Measurements from ENCODE around the gene FRMD5.

Gene FRMD5

DNA sequence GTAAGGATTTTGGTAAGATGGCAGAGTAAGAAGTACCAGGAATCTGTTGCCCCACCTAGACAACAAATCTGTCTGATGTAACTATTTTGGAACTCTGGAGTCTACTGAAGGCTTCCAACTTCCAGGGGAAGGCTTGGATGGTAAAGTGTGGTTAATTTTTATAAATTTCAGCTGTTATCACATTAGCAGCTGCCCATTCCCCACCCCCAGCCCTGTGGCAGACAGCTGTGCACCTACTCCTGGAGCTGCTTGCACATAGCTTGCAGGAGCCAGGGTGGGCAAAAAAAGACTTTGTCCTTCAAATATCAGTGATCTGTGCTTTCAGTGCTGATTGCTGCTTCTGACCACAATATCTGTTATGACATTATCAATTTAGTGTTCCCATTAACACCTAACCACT, 47.4 kb downstream of the FRMD5 start:
- no peak overlapping the region for H3K4me3 ChIP-seq (ENCODE audit: low read depth, low read length)
- TF ChIP-seq CTCF (IDR thresholded peaks at IDR 0.05; ENCODE audit: low read depth, low read length) = no peak
- H3K9me3 ChIP-seq (ENCODE audit: severe bottlenecking) = no peaks in the 10 kb centered on the region
- H3K27ac ChIP-seq = no peak overlapping the region
- no peaks in the 10 kb centered on the region for H3K36me3 ChIP-seq
- no peaks in the 10 kb centered on the region for H3K27me3 ChIP-seq (ENCODE audit: insufficient read depth, low read depth, severe bottlenecking)
- DNase-seq = no peak

- no peaks in the 10 kb centered on the region for H3K9me3 ChIP-seq (ENCODE audit: severe bottlenecking)
- no peak for TF ChIP-seq CTCF (IDR thresholded peaks at IDR 0.05; ENCODE audit: low read depth, low read length)
- no peak overlapping the region for H3K4me3 ChIP-seq (ENCODE audit: low read depth, low read length)
- no peak overlapping the region for H3K27ac ChIP-seq
- DNase-seq = no peak
- no peaks in the 10 kb centered on the region for H3K36me3 ChIP-seq
- no peaks in the 10 kb centered on the region for H3K27me3 ChIP-seq (ENCODE audit: insufficient read depth, low read depth, severe bottlenecking)
These were observed 49.6 kb downstream of the FRMD5 start for GRCh38 chr15:44145495-44145894.

DNA sequence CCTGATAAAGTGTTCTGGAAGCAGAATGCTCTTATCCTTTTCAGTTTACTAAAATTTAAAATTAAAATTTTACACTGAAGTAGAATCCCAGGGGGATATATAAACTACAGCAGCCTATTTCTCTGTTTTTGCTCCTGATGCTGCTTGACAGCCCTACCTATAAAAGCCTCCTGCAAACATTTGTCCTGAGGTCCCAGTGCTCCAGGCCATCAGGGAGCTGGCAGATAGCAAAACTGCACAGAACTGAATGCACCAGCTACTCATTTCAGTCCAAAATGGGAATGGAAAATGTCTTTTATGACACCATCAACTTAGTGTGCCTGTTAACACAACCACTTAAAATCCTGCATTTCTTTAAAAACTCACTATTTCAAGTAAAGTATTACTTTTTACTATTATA, 50.1 kb downstream of the FRMD5 start:
- Histone ChIP-seq H3K27me3 (ENCODE audit: insufficient read depth, low read depth, severe bottlenecking) (no peaks in the 10 kb centered on the region), H3K36me3 (no peaks in the 10 kb centered on the region), H3K4me3 (ENCODE audit: low read depth, low read length) (no peak overlapping the region), H3K27ac (no peak overlapping the region), H3K9me3 (ENCODE audit: severe bottlenecking) (no peaks in the 10 kb centered on the region)
- no peak for DNase-seq
- no peak for TF ChIP-seq CTCF (IDR thresholded peaks at IDR 0.05; ENCODE audit: low read depth, low read length)

DNA sequence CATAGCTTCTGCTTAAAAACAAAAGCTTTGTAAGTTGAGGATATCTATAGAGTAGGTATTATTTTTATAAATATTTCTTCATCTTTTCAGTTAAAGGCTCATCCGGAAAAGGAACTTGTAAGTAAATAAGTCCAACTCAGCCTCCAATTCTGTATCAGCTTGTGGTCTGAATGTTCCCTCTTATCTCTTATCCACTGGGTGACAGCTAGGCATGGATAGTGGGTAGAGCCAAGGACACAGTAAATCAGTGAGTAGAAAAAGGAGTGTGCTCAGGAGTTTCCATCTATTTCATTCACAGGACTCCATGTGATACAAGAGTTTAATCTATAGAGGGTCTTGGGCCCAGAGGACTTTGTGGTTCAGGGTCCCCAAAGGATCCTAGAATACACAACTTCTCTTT, 50.9 kb downstream of the FRMD5 start:
- Histone ChIP-seq H3K36me3 (no peaks in the 10 kb centered on the region), H3K27ac (no peak overlapping the region), H3K27me3 (ENCODE audit: insufficient read depth, low read depth, severe bottlenecking) (no peaks in the 10 kb centered on the region), H3K9me3 (ENCODE audit: severe bottlenecking) (no peaks in the 10 kb centered on the region), H3K4me3 (ENCODE audit: low read depth, low read length) (no peak overlapping the region)
- TF ChIP-seq CTCF (IDR thresholded peaks at IDR 0.05; ENCODE audit: low read depth, low read length) = no peak
- no peak for DNase-seq

GRCh38 chr15:44137750-44138149, 57.3 kb downstream of the FRMD5 start:
- TF ChIP-seq CTCF (IDR thresholded peaks at IDR 0.05; ENCODE audit: low read depth, low read length) = no peak
- no peaks in the 10 kb centered on the region for H3K36me3 ChIP-seq
- H3K9me3 ChIP-seq (ENCODE audit: severe bottlenecking) = no peaks in the 10 kb centered on the region
- no peak overlapping the region for H3K4me3 ChIP-seq (ENCODE audit: low read depth, low read length)
- no peak overlapping the region for H3K27ac ChIP-seq
- DNase-seq = no peak
- H3K27me3 ChIP-seq (ENCODE audit: insufficient read depth, low read depth, severe bottlenecking) = no peaks in the 10 kb centered on the region

- no peak for TF ChIP-seq CTCF (IDR thresholded peaks at IDR 0.05; ENCODE audit: low read depth, low read length)
- no peak overlapping the region for H3K4me3 ChIP-seq (ENCODE audit: low read depth, low read length)
- H3K9me3 ChIP-seq (ENCODE audit: severe bottlenecking) = no peaks in the 10 kb centered on the region
- H3K27me3 ChIP-seq (ENCODE audit: insufficient read depth, low read depth, severe bottlenecking) = no peaks in the 10 kb centered on the region
- no peaks in the 10 kb centered on the region for H3K36me3 ChIP-seq
- no peak for DNase-seq
- H3K27ac ChIP-seq = no peak overlapping the region
These were observed 58.0 kb downstream of the FRMD5 start for GRCh38 chr15:44136991-44137477.
